ENCODE results near the gene TP53I11.

Gene TP53I11, protein sequence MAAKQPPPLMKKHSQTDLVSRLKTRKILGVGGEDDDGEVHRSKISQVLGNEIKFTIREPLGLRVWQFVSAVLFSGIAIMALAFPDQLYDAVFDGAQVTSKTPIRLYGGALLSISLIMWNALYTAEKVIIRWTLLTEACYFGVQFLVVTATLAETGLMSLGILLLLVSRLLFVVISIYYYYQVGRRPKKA

DNA sequence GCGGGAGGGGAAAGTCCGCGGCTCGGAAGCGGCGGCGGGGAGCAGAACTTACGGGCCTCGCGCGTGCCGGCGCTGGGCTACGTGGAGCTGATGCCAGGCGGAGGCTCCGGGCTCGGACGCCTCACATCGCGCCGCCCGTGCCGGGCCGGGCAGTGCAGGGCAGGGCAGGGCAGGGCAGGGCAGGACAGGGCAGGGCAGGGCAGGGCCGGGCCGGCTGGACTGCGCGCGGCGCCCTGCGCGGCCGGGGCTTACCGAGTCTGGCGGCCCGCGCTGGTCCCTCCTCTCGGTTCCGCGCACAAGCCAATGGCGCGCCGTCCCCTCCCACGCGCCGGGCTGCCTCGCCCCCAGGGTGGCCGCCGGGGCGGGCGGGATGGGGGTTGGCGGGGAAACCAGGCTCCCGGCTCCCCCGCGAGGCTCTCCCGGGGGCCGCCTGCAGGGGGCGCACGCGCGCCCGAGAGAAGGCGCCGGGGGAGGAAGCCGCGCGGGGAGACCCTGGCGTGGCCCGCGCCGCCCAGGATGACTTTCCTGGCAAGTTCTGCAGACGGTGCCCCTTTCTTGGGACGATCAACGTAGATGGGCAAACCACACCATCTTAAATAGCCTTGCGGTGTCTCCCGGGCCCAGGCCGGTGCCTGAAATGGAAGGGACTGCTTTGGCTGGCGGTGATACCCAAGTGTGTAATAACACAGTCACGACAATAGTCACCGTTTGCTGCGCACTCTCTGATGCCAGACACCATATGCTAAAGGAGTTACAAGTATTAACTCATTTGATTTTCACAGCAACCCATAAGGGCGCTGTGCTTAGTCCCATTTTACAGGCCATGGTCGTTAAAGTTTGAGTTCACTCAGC, at the start of gene TP53I11:
Gene TP53I11 (minus strand): TSS at position 259 of the 852 bp plus-strand sequence. CDS start 12,548 bp downstream, outside the sequence.
- peak; percentile 68 for DNase-seq (ENCODE audit: low read depth)

DNA sequence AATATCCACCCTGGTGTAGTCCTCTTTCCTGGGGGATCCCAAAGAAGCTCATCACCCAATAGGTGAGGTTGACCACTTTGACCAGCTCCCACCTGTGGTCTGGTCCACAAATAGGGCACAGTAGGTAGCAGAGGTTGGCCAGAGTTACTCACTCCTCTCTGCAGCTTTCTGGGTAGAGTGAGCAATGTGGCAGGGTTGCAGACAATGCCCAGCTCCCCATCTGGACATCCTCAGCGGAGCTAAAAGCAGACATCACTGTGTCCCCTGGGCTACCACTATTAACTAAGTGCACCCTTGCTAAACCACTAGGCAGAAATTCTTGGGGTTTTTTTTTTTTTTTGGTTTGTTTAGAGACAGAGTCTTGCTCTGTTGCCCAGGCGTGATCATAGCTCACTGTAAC, 48.4 kb upstream of the TP53I11 start:
- no peak for DNase-seq (ENCODE audit: low read depth)

DNA sequence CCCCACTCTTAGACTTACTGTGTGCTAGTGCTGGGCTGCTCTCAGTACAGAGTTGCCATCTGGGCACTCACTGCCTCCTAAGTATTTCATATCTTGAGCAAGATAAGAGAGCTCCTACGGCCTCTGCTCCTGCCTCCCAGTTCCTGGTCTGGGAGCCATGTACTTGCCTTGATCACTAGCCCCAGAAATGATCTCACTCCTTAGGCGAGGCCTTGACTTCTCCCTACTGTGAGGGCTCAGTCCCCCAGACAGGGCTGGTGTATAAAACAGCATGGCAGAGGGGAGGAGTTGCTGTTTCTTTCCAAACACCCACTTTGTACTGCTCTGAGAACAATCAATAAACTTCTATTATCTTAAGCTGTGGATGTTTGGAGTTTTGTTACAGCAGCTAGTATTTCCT, 47.4 kb upstream of the TP53I11 start:
- DNase-seq (ENCODE audit: low read depth): no peak

DNA sequence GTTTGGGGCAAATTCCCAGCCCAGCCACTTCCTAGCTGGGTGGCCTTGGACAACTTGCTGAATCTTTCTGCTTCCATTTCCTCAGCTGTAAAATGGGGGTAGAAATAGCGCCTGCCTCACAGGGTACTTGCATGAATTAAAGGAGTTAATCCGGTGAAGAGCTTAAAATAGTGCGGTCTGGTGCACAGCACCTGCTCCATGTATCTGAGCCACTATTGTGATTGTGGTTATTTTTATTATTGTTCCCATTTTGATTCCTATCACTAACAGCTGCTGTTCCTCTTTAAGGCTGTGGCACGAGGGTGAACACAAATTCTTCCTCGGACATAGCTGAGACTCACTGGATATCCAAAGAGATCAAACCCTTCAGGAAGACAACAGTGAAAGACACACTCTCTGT, 46.9 kb upstream of the TP53I11 start:
- no peak for DNase-seq (ENCODE audit: low read depth)

DNA sequence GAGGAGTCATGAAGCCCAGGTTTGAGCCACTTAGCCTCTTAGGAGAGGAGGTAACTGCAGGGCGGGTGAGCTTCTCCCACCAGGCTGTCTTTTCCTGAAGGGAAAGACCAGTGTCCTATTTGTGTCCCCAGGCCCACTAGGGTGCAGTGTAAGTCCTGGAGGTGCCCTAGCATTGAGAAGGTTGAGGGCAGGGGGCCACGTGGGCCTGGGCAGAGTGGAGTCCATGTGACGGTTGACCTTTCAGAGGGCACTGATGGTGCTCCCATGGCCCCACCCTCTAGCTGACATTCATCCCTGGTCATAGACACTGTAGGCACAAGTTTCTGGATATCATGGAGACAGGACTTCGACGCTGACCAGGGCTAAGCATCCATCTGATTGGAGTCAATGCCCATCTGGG, 44.1 kb upstream of the TP53I11 start:
- DNase-seq (ENCODE audit: low read depth): no peak

DNA sequence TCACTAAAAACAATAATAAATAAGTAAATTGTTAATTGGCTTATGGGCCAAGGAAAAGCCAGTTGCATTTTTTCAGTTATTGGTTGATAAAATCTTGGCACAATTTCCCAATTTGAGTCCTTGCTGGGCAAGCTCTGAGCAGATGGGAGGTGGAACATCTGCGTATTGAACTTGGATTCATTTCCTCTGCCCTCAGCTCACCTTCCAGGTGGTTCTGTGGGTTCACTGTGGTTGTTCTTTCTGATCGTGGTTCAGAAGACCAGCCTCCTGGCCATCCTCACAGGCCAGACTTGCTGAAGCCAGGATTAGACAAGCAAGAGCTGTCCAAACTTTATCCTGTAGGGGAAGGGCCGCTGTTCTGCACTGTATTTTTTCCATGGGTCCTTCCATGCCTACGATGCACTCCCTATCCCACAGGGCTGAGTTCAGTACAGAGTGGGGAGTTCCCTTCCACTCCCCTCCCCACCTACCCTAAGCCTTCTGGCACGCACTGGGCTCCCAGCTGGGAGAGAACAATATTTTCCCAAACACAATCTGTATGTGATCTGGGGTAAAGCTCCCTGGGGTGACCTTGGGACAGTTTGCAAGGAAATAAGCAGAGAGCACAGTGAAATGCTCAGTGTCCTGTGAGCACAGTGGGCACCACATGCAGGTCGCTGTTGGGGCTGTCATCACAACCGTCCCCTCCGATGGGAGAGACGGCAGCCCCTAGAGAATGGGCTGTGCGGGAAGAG, 43.5 kb upstream of the TP53I11 start:
- DNase-seq (ENCODE audit: low read depth): no peak

DNA sequence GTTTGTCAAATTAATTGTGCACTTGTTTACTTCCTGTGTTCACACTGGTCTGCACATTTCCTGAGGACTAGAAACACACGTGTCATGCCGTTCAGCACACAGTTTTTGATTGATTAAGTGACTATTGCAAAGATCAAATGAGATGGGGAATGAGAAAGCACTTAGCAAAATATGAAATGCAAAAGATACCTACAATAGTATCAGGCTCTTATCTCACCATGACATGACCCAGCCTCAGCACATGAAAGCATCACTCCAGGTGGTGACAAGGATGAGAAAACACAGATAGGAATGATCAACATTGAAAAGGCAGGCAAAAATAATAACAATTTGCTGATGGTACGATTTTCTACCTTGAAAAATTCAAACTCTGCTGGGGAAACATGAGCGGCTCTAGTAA, 42.1 kb upstream of the TP53I11 start:
- DNase-seq (ENCODE audit: low read depth): no peak

DNA sequence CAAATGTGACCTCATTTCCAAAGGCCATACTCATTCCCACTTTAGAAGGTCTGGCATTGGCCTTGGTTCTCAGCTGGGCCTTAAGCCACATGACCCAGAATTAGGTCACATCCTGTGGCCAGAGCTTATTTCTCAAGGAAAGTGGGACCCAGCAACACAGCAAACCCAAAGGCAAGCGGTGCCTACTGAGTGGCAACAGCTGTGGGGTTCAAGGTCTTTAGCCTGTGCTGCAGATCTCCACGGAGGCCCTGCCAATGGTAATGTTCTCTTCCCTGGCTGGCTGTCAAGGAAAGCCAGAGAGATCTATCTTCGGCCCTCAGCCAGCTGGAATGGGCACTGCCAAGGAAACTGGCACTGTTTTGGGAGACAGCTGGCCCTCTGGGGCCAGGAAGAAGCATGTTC, 41.5 kb upstream of the TP53I11 start:
- no peak for DNase-seq (ENCODE audit: low read depth)

DNA sequence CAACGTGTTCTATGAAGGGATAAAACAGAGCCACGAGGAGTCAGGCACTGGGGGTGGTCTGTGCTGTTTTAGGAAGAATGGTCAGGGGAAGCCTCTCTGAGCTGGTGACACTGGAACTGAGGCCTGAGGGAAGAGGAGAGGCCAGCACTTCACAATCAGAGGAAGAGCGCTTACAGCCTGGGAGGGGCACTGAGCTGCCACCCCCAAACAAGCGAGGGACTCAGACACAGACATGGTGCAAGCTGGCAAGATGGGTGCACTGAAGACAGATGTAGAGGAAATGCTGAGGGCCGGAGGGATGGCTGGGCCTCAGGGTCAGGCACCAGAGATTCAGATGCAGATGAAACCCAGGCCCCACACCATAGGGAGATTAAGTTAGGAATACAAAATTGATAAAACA, 40.0 kb upstream of the TP53I11 start:
- no peak for DNase-seq (ENCODE audit: low read depth)

DNA sequence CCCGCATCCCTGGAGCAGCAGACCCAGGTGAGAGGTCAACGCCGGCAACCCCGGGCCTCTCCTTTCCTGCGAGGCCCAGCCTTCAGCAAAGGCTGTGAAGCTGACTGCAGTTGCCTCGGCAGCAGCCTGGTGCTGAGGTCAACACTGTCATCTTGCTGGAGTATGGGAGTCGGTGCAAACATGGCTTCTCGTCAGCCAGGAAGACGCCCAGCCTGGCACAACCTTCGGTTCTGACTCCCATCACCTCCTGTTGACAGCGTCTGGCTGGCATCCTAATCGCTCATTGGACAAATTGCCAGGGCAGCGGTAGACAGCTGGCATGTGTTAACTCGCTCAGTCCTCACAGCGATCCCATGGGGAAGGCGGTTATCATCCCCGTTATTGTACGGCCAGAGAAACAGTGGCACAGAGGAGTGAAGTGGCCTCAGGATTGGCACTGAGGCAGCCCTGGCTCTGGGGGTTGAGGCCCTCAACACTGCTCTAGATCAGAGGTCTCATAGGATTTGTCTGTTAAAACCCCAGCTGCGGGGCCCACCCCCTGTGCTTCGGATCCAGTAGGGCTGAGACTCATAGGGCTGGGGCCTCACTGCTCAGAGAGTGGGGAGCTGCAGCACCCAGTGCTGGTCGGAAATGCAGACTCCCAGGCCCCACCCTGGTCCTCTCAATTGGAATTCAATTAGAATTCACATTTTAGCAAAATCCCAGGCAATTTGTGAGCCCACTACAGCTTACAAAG, 39.3 kb upstream of the TP53I11 start:
- no peak for DNase-seq (ENCODE audit: low read depth)

DNA sequence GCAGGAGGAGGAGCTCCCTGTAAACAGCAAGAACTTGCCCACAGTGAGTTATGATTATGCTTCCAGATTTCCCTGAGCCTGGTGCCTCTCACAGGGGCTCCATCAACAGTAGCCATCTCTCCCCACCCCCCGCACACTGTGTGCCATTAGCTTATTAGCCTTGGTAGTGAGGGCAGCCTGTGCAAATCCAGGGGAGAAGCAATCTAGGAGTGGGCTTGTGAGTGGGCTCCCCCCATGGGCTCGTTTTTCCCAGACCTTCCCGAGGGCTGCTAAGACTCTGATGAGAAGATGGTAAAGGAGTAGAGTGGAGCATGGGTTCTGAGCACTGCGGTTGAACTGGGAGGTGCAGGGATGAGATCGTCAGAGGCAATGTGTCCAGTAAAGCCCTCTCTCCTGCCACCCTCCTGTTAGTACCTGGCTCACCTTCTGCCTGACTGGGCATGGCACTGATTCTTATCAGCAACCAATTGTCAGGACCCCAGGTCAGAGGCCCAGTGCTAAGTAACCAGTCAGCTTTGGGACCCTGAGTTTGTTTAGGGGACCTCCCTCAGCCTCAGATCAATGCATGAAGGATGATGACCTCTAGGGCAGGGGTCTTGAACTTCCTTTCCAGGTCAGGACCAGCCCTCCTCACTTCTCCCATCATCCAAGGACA, 38.4 kb upstream of the TP53I11 start:
- no peak for DNase-seq (ENCODE audit: low read depth)

DNA sequence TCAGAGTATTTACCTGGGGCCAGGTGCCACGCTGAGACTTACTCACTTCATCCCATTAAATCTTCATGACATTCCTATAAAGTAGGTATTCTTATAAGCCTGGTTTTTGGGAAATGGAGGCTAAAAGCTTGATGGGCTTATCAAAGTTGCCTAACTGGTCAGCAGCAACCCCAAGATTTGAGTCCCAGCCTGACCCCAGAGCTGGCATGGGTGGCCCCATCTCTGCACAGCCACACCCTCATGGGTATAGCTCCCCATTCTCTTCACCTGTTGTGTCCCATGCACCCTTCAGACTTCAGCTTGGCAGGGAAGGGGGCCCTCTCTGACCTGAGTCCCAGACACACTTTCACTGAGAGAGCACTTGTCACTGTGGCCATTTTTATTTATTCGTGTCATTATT, 37.4 kb upstream of the TP53I11 start:
- no peak for DNase-seq (ENCODE audit: low read depth)

DNA sequence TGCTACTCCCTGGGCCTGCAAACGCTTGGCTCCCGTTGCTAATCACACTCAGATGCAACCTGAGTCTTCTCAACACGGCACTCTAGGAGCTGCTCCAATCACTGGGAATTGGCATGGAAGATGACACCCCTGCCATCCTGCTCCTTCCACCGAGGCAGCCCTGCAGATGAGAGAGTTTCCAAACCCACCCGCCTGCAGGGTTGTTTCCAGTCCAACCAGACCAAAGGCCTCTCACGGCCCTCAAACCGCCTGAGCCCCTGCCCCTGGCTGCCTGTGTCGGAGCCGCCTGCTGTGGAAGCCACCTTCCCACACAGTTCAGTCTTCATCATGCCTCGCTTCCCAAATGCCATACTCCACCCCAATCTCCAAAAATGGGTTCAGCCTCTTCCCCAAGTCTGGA, 36.8 kb upstream of the TP53I11 start:
- DNase-seq (ENCODE audit: low read depth): no peak

DNA sequence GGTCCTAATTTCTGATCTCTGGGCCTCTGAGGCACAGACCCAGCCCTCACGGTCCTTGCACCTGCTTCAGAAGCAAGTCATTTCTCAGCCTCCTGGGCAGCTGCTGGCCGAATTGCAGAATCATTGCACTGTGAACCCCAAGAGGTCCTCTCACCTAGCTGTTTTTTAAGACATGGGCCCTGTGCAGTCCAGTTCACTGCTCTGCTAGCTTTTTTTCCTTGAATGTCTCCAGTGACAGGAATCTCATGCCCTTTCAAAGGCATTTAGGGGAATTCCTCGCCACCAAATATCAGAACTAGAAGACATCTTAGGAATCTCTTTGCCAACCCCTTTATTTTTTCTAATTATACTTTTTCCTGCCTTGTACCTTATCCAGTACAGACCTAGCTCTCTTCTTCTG, 35.6 kb upstream of the TP53I11 start:
- no peak for DNase-seq (ENCODE audit: low read depth)

DNA sequence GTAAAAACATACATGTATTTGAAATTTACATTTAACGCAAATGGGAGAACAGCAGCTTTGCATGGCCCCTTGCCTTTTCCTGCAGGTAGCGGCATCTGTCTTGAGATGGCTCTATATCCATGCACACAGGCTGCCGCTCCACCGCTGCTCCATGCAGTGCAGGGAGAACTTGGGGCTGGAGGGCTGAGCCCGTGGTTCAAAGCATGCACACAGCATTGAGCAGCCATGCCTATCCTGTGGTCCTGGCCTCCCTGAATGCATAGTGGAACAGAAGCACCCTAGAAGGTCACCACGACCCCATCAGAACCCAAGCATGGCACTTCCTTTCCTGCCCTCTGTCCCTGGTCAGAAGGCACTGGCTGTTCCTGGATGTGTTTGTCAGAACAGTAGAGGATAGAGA, 35.0 kb upstream of the TP53I11 start:
- no peak for DNase-seq (ENCODE audit: low read depth)

DNA sequence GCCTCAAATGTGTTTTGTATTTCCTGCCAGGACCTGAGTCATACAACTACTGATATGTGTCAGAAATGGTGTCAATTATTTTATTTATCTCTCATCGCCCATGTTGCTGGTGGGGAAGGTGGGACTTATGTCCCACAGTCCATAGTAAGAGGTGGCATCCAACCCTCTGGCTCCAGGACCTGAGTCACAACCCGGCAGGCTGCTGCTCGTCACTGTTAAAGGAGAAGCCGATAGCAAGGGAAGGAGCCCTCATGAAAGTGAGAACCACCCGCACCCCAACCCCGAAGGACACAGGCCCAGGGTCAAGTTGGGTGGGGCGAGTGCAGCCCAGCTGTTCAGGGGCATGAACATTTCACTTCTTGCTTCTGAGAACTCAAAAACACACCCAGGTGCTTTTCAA, 33.1 kb upstream of the TP53I11 start:
- DNase-seq (ENCODE audit: low read depth): no peak

DNA sequence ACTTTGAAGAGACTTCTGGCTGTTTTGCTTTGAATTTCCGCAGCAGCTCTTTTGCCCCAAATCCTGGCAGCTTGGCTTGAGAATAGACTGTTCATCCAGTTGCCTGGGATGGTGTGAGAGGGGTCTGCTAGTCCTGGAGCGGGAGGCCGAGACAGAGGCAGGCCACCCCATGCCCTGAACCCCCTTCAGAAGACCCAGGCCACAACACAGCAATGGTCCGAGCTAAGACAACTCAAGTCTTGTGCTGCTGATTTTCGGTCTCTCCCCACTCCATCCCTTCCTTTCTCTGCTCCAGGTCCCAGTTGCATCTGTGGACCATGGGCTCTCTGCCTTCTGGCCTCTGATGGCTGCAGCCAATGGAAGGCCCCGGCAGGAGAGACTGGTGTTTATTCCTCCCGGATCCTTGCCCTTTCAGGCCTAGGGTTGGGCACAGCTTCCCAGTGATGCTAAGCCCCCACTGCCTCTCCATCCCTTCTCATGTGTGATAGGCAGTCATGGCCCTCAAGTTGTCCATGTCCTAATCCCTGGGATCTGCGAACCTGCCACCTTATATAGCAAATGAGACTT, 31.9 kb upstream of the TP53I11 start:
- no peak for DNase-seq (ENCODE audit: low read depth)

DNA sequence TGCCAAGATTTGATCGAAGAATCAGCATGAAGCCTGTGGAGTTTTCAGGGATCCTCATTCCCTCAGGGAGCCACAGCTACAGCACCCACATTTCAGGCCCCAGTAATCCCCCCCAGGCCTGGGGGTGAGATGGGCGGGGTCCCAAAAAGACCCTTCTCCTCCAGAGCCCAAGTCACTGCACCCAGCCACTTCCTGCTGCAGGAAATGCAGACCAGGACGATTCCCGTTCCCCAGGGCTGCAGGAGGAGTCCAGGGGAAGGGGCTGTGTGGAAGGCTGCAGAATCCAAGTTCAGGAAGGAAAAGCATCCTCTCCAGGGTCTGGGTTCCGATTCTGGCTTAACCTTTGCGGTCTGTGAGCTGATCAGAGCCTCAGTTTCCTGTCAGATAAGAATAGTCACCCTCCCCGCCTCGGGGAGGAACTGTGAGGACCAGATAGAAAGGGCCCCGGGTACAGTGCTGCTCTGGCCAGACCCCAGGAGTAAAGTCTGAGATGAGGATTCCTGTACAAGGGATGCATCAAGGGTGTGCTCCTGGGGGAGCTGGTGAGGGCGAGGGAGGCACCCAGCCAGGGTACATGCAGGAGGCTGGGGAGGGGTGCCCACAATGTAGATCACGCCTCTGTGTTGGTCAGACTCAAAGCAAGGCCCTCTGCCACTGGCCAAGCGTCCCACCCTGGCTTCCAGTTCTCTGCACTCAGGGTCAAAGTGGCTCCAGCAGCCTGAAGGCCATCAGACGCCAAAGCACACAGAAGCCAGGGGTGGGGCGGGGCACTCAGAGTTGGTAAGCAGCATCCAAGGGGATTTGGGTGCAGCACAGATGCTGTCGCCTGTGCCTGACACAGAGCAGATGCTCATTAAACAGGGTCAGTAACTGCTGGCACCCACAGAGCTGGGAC, 30.1 kb upstream of the TP53I11 start:
- DNase-seq (ENCODE audit: low read depth): no peak

DNA sequence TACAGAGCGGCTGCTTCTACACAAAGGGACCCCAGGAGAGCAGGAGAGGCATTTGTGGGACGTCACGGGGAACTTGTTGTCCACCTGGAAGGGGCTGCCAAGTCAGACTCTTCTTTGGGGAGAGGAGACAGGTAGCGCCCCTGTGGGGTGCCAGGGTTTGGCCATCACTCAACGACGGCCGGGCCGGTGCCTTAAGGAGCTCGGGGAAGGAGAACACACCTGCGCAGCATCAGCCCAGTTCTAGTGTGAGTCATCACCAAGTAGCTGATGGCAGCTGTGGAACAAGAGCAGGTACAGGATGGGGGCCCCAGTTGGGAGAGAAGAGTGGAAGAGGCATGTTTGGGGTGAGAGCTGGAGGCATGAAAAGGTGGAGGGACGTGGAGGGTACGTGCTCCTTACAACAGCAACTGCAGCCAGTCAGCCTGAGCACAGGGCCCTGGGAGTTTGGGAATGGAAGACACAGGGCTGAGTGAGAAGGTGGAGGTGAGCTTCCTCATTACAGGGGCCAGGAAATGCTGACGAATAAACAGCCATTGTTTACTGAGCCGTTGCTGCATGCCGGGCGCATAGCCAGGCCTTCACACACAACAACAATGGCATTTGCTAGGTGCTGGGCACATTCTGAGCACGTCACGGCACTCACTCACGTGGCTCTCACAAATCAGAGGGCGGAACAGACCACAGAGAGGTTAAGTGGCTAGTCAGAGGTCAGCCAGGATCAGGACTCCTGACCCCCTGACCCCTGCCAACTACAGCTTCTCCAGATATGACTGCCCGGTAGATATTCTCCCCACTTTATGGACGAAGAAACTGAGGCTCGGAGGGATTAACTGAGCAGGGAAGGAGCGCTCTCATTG, 29.1 kb upstream of the TP53I11 start:
- no peak for DNase-seq (ENCODE audit: low read depth)

DNA sequence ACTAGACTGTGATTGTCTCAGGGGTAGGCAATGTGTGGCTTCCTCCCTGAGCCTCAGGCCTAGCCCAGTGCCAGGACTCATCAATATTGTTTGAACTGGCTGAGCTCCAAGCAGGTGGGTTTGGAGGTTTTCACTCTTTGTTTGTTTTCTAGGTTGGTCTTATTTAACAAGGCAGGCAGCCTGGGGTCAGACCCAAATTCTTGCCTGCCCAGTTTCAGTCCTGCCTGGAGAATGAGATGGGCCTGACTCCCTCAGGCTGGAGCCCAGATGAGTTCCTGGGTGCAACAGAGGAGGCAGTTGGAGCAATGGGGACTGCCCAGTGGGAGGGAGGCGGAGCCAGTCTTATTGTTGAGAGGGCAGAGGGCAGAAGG, 28.3 kb upstream of the TP53I11 start:
- no peak for DNase-seq (ENCODE audit: low read depth)

All from stimulated activated CD8-positive, alpha-beta memory T cell treated with anti-CD3 and anti-CD28 coated beads, Interleukin-12 subunit alpha, Interleukin-12 subunit beta, amount 100 ng/mL, for 4 hours (primary cell).